PFSK-1 (cell line): Measurements from ENCODE around the gene GOT1.

Experiments used
- FOXP2 ChIP-seq: optimal IDR thresholded peaks from 2 replicates; pipeline ENCODE3; 2011; ENCODE audit warnings: borderline replicate concordance, control low read depth, inconsistent platforms; ENCODE audit not compliant: insufficient read depth; ENCODE audit errors: extremely low read length, extremely low read depth
- POLR2AphosphoS5 ChIP-seq: IDR thresholded peaks from 2 replicates; pipeline ENCODE4 v1.6.1; 2012; ENCODE audit warnings: low read depth, mild to moderate bottlenecking, control low read depth, low read length, moderate library complexity
- SIN3A ChIP-seq: IDR thresholded peaks from 2 replicates; pipeline ENCODE4 v1.6.1; 2012; ENCODE audit warnings: mild to moderate bottlenecking, low read length, moderate library complexity, borderline replicate concordance; ENCODE audit not compliant: insufficient read depth
- TAF1 ChIP-seq: IDR thresholded peaks from 2 replicates; pipeline ENCODE4 v1.6.1; 2012; ENCODE audit warnings: low read length, control low read depth, borderline replicate concordance; ENCODE audit not compliant: insufficient read depth
- TF ChIP-seq, protein P1 (sequence below), 2 experiments: IDR thresholded peaks; 2 replicates each; pipeline versions ENCODE4 v1.6.1 to v1.8.0; 2011 to 2012; ENCODE audit warnings: low read depth in 2 of 2, low read length in 2 of 2, control low read depth in 1 of 2, inconsistent platforms in 1 of 2, mild to moderate bottlenecking in 1 of 2, moderate library complexity in 1 of 2; ENCODE audit not compliant: insufficient read depth in 1 of 2

The GOT1 gene

DNA sequence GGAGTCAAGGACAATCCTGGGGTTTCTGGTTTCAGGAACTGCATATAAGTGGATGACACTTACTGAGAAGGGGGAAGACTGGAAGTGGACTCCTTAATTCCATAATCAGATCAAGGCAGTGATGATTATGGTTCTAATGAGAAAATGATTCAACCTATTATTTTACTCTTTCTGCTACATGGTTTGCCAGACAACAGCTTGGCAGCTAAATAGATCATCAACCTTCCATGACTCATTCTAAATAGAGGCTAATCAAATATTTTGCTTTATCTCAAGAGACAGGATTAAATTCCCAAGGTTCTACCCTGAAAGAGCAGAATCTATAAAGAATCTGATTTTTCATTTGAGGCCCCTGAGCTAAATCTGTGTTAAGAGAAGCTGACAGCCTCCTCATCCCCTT lies 55.0 kb downstream of the GOT1 start:
- TF ChIP-seq FOXP2: no peak
- no peak for TF ChIP-seq POLR2AphosphoS5
- no peak for TF ChIP-seq SIN3A
- TF ChIP-seq, protein P1, sequence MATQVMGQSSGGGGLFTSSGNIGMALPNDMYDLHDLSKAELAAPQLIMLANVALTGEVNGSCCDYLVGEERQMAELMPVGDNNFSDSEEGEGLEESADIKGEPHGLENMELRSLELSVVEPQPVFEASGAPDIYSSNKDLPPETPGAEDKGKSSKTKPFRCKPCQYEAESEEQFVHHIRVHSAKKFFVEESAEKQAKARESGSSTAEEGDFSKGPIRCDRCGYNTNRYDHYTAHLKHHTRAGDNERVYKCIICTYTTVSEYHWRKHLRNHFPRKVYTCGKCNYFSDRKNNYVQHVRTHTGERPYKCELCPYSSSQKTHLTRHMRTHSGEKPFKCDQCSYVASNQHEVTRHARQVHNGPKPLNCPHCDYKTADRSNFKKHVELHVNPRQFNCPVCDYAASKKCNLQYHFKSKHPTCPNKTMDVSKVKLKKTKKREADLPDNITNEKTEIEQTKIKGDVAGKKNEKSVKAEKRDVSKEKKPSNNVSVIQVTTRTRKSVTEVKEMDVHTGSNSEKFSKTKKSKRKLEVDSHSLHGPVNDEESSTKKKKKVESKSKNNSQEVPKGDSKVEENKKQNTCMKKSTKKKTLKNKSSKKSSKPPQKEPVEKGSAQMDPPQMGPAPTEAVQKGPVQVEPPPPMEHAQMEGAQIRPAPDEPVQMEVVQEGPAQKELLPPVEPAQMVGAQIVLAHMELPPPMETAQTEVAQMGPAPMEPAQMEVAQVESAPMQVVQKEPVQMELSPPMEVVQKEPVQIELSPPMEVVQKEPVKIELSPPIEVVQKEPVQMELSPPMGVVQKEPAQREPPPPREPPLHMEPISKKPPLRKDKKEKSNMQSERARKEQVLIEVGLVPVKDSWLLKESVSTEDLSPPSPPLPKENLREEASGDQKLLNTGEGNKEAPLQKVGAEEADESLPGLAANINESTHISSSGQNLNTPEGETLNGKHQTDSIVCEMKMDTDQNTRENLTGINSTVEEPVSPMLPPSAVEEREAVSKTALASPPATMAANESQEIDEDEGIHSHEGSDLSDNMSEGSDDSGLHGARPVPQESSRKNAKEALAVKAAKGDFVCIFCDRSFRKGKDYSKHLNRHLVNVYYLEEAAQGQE (IDR thresholded peaks at IDR 0.05; ENCODE audit: insufficient read depth in 1 of 2, low read depth in 2 of 2, low read length in 2 of 2): no peak
- no peak for TF ChIP-seq TAF1

DNA sequence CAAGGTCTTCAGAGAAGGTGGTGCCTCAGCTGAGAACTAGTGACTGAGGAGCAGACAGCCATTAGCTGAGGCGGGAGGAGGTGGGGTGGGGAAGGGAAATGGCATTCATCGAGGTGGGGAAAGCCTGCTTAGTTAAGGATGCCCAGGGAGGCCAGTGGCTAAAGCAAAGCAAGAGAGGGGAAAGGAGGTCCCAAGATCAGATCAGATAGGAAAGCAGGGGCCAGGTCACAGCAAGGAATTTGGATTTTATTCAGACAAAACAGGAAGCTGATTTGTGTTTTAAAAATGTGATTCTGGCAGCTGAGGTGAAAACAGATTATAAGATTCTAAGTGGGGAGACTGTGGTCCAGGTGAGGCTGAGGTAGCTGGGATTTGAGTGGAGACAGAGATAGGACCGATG lies 55.5 kb downstream of the GOT1 start:
- no peak for TF ChIP-seq TAF1
- TF ChIP-seq POLR2AphosphoS5: no peak
- TF ChIP-seq SIN3A: no peak
- TF ChIP-seq FOXP2: no peak
- TF ChIP-seq, protein P1 (IDR thresholded peaks at IDR 0.05; ENCODE audit: insufficient read depth in 1 of 2, low read depth in 2 of 2, low read length in 2 of 2): no peak

DNA sequence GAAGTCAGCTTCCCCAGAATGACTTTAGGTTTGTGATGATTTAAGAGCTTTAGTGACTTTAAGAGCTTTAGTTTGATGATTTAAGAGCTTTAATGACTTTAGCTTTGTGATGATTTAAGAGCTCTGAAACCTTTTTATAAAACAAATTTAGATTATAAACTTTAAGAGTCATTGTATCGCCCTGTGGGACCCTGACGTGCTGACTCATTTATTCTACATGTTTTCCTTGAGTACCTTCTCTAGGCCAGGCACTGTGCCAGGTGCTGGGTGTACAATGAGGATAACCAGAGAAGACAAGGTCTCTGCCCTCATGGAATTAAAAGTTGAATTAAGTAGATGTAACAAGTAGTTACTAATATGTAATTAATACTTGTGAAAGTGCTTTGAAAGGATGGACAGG lies 55.9 kb downstream of the GOT1 start:
- TF ChIP-seq, protein P1 (IDR thresholded peaks at IDR 0.05; ENCODE audit: insufficient read depth in 1 of 2, low read depth in 2 of 2, low read length in 2 of 2): no peak
- no peak for TF ChIP-seq POLR2AphosphoS5
- TF ChIP-seq FOXP2: no peak
- TF ChIP-seq SIN3A: no peak
- no peak for TF ChIP-seq TAF1

DNA sequence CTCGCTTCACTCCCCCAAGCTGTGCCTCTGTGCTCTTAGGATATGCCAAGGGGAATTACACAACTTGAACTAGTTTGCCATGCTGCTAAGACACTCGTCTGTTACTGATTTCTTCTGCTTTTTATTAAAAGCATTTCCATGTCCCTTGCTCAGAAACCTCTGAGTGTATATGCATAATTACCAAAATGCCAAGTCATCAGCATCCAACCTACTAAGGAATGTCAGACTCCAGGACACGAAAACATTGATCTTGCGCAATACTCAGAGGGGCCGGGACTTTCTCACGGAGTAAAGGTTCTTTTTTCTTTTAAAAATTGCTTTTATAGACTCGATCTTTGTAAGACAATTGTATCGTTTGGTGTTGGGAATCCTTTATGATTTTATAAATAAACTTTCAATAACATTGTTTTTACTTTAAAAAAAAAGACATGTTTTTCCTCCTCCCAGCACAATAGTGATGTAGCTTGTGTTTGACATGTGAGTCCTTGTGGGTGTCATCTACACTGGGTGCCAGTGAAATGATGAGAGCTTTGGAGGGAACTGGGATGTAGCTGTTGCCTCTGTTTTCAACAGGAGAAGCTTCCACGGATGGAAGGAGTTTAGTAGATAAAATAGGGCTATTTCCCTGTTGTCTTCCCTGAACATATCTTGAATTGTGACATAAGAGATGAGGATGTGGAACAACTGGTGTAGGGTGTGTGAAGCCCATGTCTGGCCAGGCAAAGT lies 57.7 kb downstream of the GOT1 start:
- no peak for TF ChIP-seq SIN3A
- no peak for TF ChIP-seq TAF1
- TF ChIP-seq POLR2AphosphoS5: no peak
- TF ChIP-seq, protein P1 (IDR thresholded peaks at IDR 0.05; ENCODE audit: insufficient read depth in 1 of 2, low read depth in 2 of 2, low read length in 2 of 2): no peak
- no peak for TF ChIP-seq FOXP2

DNA sequence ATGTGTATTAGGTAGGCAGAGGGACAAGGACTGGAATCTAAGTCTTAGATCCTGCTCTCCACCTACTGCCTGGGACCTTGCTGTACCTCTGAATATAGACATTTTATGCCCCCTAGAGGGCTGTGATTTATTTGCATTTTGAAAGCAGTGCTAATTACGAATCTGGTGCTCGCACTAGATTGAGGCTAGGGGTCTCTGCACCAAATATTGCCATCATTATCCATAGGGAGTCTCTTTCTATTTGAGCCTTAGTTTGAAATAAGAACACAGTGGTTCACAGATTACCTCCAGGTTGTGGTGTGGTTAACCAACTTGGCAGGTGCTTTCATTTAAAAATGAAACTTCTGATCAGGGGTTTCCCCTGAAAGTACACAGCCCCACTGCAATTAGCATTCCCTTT lies 59.4 kb downstream of the GOT1 start:
- TF ChIP-seq FOXP2 (no peak), TAF1 (no peak), POLR2AphosphoS5 (no peak), SIN3A (no peak)
- TF ChIP-seq, protein P1 (IDR thresholded peaks at IDR 0.05; ENCODE audit: insufficient read depth in 1 of 2, low read depth in 2 of 2, low read length in 2 of 2): no peak
